NK-92 (cell line): ENCODE results near the gene FAM118A.
"Not testable (repeated sequence)": the region's sequence is repeated elsewhere in the genome, so short reads cannot be mapped to it uniquely, and the experiment has no call there.

Source experiments
- DNase-seq: peaks from one replicate; lab custom pipeline; 2025; ENCODE audit not compliant: unreplicated experiment; lab: John Stamatoyannopoulos, UW

The FAM118A gene

DNA sequence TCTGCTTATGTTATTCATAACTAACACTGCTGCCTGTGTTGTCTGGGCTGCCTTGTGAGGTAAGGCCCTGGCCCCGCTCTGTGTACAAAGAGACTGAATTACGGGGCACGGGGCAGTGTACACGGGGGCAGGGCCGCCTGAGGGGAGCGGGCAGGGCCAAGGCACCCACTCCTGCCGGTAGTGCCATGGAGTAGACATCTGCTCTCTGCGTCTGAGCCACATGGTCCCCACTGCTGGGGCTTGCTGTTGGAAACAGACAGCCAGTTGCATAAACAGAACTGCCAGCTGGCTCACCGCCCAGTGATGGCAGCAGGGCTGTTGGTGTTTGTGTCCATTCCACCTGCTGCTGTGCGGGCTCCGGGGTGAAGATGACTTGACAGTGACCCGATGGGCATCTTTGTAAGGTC lies 19.8 kb downstream of the FAM118A start:
- no peak for DNase-seq

DNA sequence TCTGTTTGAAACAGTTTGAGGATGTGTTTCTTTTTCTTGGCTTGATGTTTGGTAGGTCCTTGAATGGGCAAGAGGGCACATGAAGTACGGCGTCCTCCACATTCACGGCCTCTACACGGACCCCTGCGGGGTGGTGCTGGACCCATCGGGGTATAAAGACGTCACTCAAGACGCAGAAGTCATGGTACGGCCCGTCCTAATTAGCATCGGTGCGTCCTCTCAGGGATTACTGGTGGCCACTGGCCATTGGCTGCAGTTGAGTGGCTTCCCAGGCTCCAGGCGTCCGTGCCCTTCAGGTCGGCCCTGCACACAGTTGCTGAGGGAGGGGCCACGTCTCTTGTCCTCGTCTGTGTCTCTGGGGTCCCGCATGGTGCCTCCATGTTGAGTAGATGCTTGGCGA lies 20.8 kb downstream of the FAM118A start:
- no peak for DNase-seq

GRCh38 chr22:45331486-45331885 lies 21.8 kb downstream of the FAM118A start:
- no peak for DNase-seq

DNA sequence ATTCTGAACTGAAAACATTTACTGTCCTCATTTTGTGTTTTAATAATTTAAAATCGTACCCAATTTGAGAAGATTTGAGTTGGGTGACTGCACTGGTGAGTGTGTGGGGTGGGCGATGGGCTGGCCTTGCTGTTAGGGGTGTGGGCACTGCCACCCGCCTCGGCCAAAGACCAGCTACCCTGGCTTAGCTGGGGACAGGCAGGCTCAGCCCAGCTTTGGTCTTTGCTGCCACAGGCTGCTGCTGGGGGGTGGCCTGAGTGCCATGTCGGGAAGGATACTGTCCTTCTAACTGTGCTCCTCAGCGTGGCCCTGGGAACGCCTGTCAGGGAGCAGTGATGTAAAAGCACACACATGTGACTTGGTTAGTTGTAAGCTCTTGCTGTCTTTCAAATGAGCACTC lies 22.3 kb downstream of the FAM118A start:
- DNase-seq: no peak

DNA sequence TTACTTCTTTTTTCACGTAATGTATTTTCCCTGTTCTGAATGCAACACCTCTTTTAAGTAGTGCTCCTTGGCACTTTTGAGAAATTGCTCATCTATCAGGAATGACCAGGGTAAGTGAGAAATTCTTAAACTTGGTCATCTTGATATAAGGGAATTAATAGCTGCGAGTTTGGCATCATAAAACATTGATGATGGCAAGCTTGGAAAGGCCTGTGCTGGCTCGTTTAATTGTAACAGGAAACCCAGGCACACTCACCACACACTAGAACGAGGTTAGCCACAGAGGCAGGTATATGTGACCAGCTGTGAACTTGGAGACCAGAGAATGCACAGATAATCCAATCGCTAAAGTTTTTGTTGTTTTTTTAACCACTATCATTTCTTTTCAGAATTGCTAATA lies 24.3 kb downstream of the FAM118A start:
- no peak for DNase-seq

- DNase-seq: no peak
Observed at GRCh38 chr22:45334528-45334927, 24.8 kb downstream of the FAM118A start.

GRCh38 chr22:45335021-45335818 lies 25.5 kb downstream of the FAM118A start:
- DNase-seq: no peak

GRCh38 chr22:45335854-45336522 lies 26.3 kb downstream of the FAM118A start:
- DNase-seq: no peak

GRCh38 chr22:45336971-45337431 lies 27.3 kb downstream of the FAM118A start:
- DNase-seq: no peak

- DNase-seq: no peak
Observed at GRCh38 chr22:45337536-45337935, 27.8 kb downstream of the FAM118A start.

DNA sequence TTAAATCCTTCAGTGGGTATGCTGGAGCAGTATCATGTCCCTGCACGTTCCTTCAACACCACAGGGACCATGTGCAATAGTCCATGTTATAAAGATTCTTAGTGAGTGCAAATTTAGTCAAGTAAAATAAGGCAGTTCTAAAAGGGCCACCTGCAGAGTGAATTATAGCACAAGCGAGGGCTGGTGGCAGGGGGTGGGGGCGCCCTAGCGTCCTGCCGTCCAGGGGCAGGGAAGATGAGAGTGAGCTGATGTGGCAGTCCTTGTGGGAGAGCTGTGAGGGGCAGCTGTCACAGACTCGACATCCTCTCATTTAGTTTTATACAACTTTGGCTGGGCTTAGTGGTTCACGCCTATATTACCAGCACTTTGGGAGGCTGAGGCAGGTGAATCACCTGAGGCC lies 29.1 kb downstream of the FAM118A start:
- no peak for DNase-seq

GRCh38 chr22:45340323-45340722 lies 30.6 kb downstream of the FAM118A start:
- DNase-seq: no peak

GRCh38 chr22:45341498-45341897 lies 31.8 kb downstream of the FAM118A start:
- no peak for DNase-seq

- no peak for DNase-seq
Observed at GRCh38 chr22:45343143-45343542, 33.4 kb downstream of the FAM118A start.

GRCh38 chr22:45344334-45344733 lies 34.6 kb downstream of the FAM118A start:
- DNase-seq: no peak

DNA sequence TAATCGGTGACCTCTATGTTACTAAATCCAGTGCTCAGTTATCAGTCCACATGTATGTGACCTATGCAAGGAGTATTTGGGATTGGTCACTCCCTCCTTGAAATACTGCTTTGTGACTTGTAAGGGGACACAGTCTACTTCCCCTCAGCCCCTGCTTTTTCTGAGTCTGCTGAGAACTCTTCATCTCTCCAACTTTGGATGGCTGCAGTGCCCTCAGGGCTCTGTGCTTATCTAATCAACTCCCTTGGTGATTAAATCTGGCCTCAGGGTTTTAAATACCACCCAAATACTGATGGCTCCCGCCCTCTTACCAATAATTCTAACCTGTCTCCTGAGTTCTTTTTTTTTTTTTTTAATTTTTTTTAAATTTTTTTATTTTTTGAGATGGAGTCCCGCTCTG lies 40.2 kb downstream of the FAM118A start:
- no peak for DNase-seq

GRCh38 chr22:45351956-45352355 lies 42.2 kb downstream of the FAM118A start:
- no peak for DNase-seq

- DNase-seq: not testable (repeated sequence)
Observed at GRCh38 chr22:45352757-45353156, 43.0 kb downstream of the FAM118A start.

GRCh38 chr22:45353786-45354185 lies 44.1 kb downstream of the FAM118A start:
- no peak for DNase-seq

DNA sequence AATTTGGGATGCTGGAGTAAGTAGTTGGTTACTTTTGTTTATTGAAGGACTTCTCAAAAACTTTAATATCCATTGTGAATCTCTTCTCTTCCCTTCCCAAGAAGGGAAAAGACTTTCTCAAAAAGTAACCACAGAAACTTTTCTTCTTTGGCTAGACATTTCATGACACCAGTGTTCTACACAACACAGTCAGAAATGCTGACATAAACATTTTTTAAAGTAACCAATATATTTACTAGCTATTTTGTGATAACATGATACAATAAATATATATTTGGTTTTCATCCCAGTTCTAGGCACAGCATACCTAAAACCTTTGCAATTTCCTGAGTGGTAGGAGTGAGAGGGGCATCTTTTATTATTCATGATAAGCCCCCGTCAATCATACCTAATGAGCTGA lies 47.8 kb downstream of the FAM118A start:
- no peak for DNase-seq

DNA sequence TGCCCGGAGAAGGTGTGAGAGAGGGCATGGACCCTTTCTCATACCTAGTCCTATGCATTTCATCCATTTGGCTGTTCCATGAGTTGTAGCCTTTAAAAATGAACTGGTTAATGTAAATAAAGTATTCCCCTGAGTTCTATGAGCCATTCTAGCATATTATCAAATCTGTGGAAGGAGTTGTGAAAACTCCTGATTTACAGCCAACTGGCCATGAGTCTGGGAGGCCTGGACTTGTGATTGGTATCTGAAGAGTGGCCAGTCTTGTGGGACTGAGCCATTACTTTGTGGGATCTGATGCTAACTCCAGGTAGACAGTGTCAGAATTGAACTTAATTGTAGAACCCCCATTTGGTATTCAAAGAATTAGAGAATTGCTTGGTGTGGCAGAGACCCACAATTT lies 48.4 kb downstream of the FAM118A start:
- DNase-seq: no peak

DNA sequence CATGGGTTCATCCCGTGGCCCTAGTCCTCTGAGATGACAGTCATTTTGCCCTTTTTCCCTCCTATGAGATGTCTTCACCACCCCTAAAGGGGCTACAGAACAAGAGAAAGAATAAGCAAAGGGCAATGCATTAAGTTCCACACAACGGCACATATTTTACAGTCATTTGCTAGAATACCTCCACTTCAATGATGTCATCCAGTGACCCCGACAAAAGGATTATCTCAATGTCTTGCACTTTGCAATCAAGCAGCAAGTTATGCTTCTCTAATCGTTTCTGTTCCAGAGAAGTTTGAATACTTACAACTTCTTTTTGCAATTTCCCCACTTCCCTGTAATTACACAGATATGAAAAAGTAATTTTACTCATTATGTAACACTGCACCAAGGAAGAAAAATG lies 49.9 kb downstream of the FAM118A start:
- DNase-seq: no peak

- no peak for DNase-seq
Observed at GRCh38 chr22:45366713-45367112, 57.0 kb downstream of the FAM118A start.
